H1 (cell line): Measurements from ENCODE around the gene FAAP100. TPM values are rescaled to one million over a fixed set of nuclear protein-coding genes. Genes with fewer than 3 reads are reported as not detected.

Experiments used
- CTCF ChIA-PET: fragments of 300-600 bp; sonication (Branson Sonifier 250); formaldehyde crosslinking; loops from one replicate; lab custom pipeline; 2021; ENCODE audit not compliant: partially characterized antibody; lab: Charles Lee
- POLR2A ChIA-PET: fragments of 300-600 bp; sonication (Branson Sonifier 250); formaldehyde crosslinking; loops from one replicate; lab custom pipeline; 2021; ENCODE audit warnings: inconsistent platforms; ENCODE audit not compliant: partially characterized antibody; lab: Charles Lee
- DNase-seq, 2 experiments: peaks; one replicate each; pipeline versions ENCODE4 v3.0.0 to v3.0.0-alpha.2; 2010 to 2022; ENCODE audit warnings: low spot score in 2 of 2, low read depth in 1 of 2, mixed read lengths in 1 of 2
- FAIRE-seq: peaks from 2 replicates; lab custom pipeline; 2011; peaks lifted over from hg19 to GRCh38; lab: Jason Lieb, UNC
- H2AFZ ChIP-seq: 2 replicates; pipeline ENCODE4 v1.8.1; 2012; ENCODE audit warnings: low read length, inconsistent platforms
- H2AK5ac ChIP-seq: 2 replicates; pipeline ENCODE4 v1.6.1; 2013; ENCODE audit warnings: low read depth, low read length
- H2BK120ac ChIP-seq: replicated peaks from 2 replicates; pipeline ENCODE3; 2013; ENCODE audit warnings: low read depth, low read length, inconsistent platforms
- H2BK12ac ChIP-seq: 2 replicates; pipeline ENCODE4 v1.6.1; 2013; ENCODE audit warnings: low read depth, low read length
- H2BK15ac ChIP-seq: 2 replicates; pipeline ENCODE4 v1.6.1; 2013; ENCODE audit warnings: low read length
- H2BK20ac ChIP-seq: 2 replicates; pipeline ENCODE4 v1.6.1; 2013; ENCODE audit warnings: low read length
- H2BK5ac ChIP-seq: 2 replicates; pipeline ENCODE4 v1.6.1; 2013; ENCODE audit warnings: low read depth, low read length
- H3K14ac ChIP-seq: 2 replicates; pipeline ENCODE4 v1.6.1; 2013; ENCODE audit warnings: inconsistent platforms; ENCODE audit not compliant: insufficient read length
- H3K18ac ChIP-seq: 2 replicates; pipeline ENCODE4 v1.6.1; 2013; ENCODE audit warnings: low read length; ENCODE audit errors: extremely low read depth
- H3K23ac ChIP-seq: 2 replicates; pipeline ENCODE4 v1.6.1; 2013; ENCODE audit warnings: inconsistent platforms; ENCODE audit not compliant: insufficient read length
- H3K23me2 ChIP-seq: 2 replicates; pipeline ENCODE4 v1.6.1; 2013; ENCODE audit warnings: low read depth, low read length
- H3K27ac ChIP-seq: 2 replicates; pipeline ENCODE4 v1.6.1; 2011; ENCODE audit warnings: low read depth, low read length, inconsistent platforms
- H3K27me3 ChIP-seq, 4 experiments: replicated peaks in 1 of 4; 1 replicate in 1 of 4; 2 replicates in 3 of 4; pipeline versions ENCODE4 v1.6.1 to v1.8.1; 2011 to 2013; ENCODE audit warnings: low read length in 3 of 4, mild to moderate bottlenecking in 3 of 4, inconsistent platforms in 2 of 4, mixed read lengths in 2 of 4, moderate library complexity in 1 of 4; ENCODE audit not compliant: control insufficient read depth in 3 of 4, insufficient read depth in 3 of 4; ENCODE audit errors: extremely low read depth in 1 of 4
- H3K36me3 ChIP-seq, 4 experiments: 2 replicates each; pipeline versions ENCODE4 v1.6.1 to v1.8.1; 2011 to 2013; ENCODE audit warnings: mild to moderate bottlenecking in 4 of 4, low read length in 3 of 4, moderate library complexity in 2 of 4, control low read depth in 1 of 4, inconsistent platforms in 1 of 4; ENCODE audit not compliant: insufficient read depth in 4 of 4, control insufficient read depth in 2 of 4
- H3K4ac ChIP-seq: replicated peaks from 2 replicates; pipeline ENCODE3; 2013; ENCODE audit warnings: low read length, low read depth, mixed read lengths, inconsistent platforms; ENCODE audit not compliant: insufficient read length
- H3K4me1 ChIP-seq, 4 experiments: replicated peaks in 1 of 4; 1 replicate in 1 of 4; 2 replicates in 3 of 4; pipeline versions ENCODE4 v1.6.1 to v1.8.1; 2011 to 2013; ENCODE audit warnings: low read length in 3 of 4, inconsistent platforms in 2 of 4, mixed read lengths in 1 of 4; ENCODE audit not compliant: insufficient read depth in 4 of 4, control insufficient read depth in 3 of 4
- H3K4me2 ChIP-seq, 2 experiments: 2 replicates each; pipeline versions ENCODE4 v1.6.1 to v1.8.1; 2011 to 2013; ENCODE audit warnings: low read depth in 2 of 2, low read length in 2 of 2, control low read depth in 1 of 2, inconsistent platforms in 1 of 2, mild to moderate bottlenecking in 1 of 2; ENCODE audit not compliant: insufficient read depth in 1 of 2
- H3K4me3 ChIP-seq, 4 experiments: fragments of 200-600, 300-600 bp in 1 of 4; sonication (generic), shearing (Covaris generic), sonication (Bioruptor Twin) in 1 of 4; 2 replicates each; pipeline versions ENCODE4 v1.5.1 to v1.8.1; 2011 to 2016; ENCODE audit warnings: low read length in 4 of 4, low read depth in 3 of 4, control low read depth in 2 of 4, inconsistent platforms in 2 of 4, mild to moderate bottlenecking in 2 of 4, mixed read lengths in 1 of 4, moderate library complexity in 1 of 4; ENCODE audit not compliant: insufficient read depth in 2 of 4; ENCODE audit errors: extremely low read depth in 1 of 4
- H3K56ac ChIP-seq: replicated peaks from 2 replicates; pipeline ENCODE3; 2013; ENCODE audit warnings: low read depth, mild to moderate bottlenecking, mixed read lengths, low read length, inconsistent platforms; ENCODE audit not compliant: insufficient read length
- H3K79me1 ChIP-seq: 2 replicates; pipeline ENCODE4 v1.6.1; 2013; ENCODE audit warnings: low read depth, low read length, control low read depth
- H3K79me2 ChIP-seq, 2 experiments: 2 replicates each; pipeline versions ENCODE4 v1.6.1 to v1.8.1; 2012 to 2013; ENCODE audit warnings: low read length in 2 of 2, mild to moderate bottlenecking in 2 of 2, inconsistent platforms in 1 of 2; ENCODE audit not compliant: insufficient read depth in 2 of 2, control insufficient read depth in 1 of 2
- H3K9ac ChIP-seq, 4 experiments: replicated peaks in 1 of 4; 1 replicate in 1 of 4; 2 replicates in 3 of 4; pipeline versions ENCODE4 v1.6.1 to v1.8.1; 2011 to 2013; ENCODE audit warnings: low read depth in 3 of 4, low read length in 3 of 4, control low read depth in 2 of 4, mild to moderate bottlenecking in 2 of 4, moderate library complexity in 2 of 4, inconsistent platforms in 1 of 4; ENCODE audit errors: extremely low read depth in 1 of 4
- H3K9me3 ChIP-seq, 2 experiments: 2 replicates each; pipeline versions ENCODE4 v1.6.1 to v1.8.1; 2012 to 2013; ENCODE audit warnings: mild to moderate bottlenecking in 2 of 2, moderate library complexity in 2 of 2, control low read depth in 1 of 2, inconsistent platforms in 1 of 2, low read depth in 1 of 2, low read length in 1 of 2, mixed read lengths in 1 of 2; ENCODE audit not compliant: insufficient read depth in 2 of 2
- H4K20me1 ChIP-seq, 2 experiments: replicated peaks in 1 of 2; 2 replicates each; pipeline versions ENCODE3 to v1.8.1; 2011 to 2013; ENCODE audit warnings: inconsistent platforms in 2 of 2, low read length in 2 of 2, mild to moderate bottlenecking in 1 of 2; ENCODE audit not compliant: insufficient read depth in 2 of 2, control insufficient read depth in 1 of 2
- H4K5ac ChIP-seq: 2 replicates; pipeline ENCODE4 v1.6.1; 2013; ENCODE audit warnings: low read length, low read depth, mixed read lengths, inconsistent platforms; ENCODE audit not compliant: insufficient read length
- H4K8ac ChIP-seq: 2 replicates; pipeline ENCODE4 v1.8.0; 2013; ENCODE audit warnings: mild to moderate bottlenecking, moderate library complexity, low read length, inconsistent platforms; ENCODE audit not compliant: insufficient read depth; ENCODE audit errors: extremely low read depth
- H4K91ac ChIP-seq: replicated peaks from 2 replicates; pipeline ENCODE3; 2013; ENCODE audit warnings: low read length, mixed read lengths, inconsistent platforms; ENCODE audit not compliant: insufficient read length
- ASH2L ChIP-seq: fragments of 200-600, 300-600 bp; sonication (generic); IDR thresholded peaks from one replicate; pipeline ENCODE4 v1.7.1; 2017; ENCODE audit warnings: low read length
- BRCA1 ChIP-seq: IDR thresholded peaks from 2 replicates; pipeline ENCODE4 v1.6.1; 2012; ENCODE audit warnings: low read depth, low read length, improper control_type of control experiment
- CTBP2 ChIP-seq: IDR thresholded peaks from 2 replicates; pipeline ENCODE4 v1.7.0; 2011; ENCODE audit warnings: borderline replicate concordance, mild to moderate bottlenecking, moderate library complexity, mixed read lengths, low read length; ENCODE audit not compliant: insufficient read depth, insufficient read length
- HDAC2 ChIP-seq, 2 experiments: fragments of 300-600 bp in 1 of 2; sonication (generic) in 1 of 2; IDR thresholded peaks; 2 replicates each; pipeline ENCODE4 v1.6.1; 2011 to 2012; ENCODE audit warnings: low read depth in 2 of 2, low read length in 2 of 2, mild to moderate bottlenecking in 2 of 2, moderate library complexity in 2 of 2, borderline replicate concordance in 1 of 2, inconsistent platforms in 1 of 2
- JUN ChIP-seq: IDR thresholded peaks from 2 replicates; pipeline ENCODE4 v1.6.1; 2011; ENCODE audit warnings: low read depth, mild to moderate bottlenecking, improper control_type of control experiment, low read length
- SIN3A ChIP-seq, 2 experiments: IDR thresholded peaks in 1 of 2; conservative IDR thresholded peaks in 1 of 2; 2 replicates each; pipeline ENCODE4 v1.6.1; 2011 to 2012; ENCODE audit warnings: low read length in 2 of 2, improper control_type of control experiment in 1 of 2, low read depth in 1 of 2, mild to moderate bottlenecking in 1 of 2
- SIX5 ChIP-seq: IDR thresholded peaks from 2 replicates; pipeline ENCODE4 v1.6.1; 2011; ENCODE audit warnings: mild to moderate bottlenecking, low read depth, low read length
- SP2 ChIP-seq: IDR thresholded peaks from 2 replicates; pipeline ENCODE4 v1.6.1; 2012; ENCODE audit warnings: mild to moderate bottlenecking, low read length, inconsistent platforms
- TAF1 ChIP-seq: IDR thresholded peaks from 2 replicates; pipeline ENCODE4 v1.6.1; 2011; ENCODE audit warnings: mild to moderate bottlenecking, low read depth, low read length
- WGBS, 2 experiments: shearing (Covaris generic) in 1 of 2; methylation state at CpG; one replicate each; pipeline versions ENCODE4 v1.1.6 to v1.1.7; 2013 to 2015; ENCODE audit warnings: low lambda C conversion rate in 2 of 2, mixed read lengths in 2 of 2, inconsistent platforms in 1 of 2, low coverage in 1 of 2, missing lambda C conversion rate in 1 of 2; ENCODE audit not compliant: insufficient replicate concordance in 2 of 2, insufficient coverage in 1 of 2, insufficient read length in 1 of 2; ENCODE audit errors: extremely low coverage in 1 of 2, missing lambda C conversion rate in 1 of 2; 5-methylcytosine and 5-hydroxymethylcytosine counted together
- polyA plus RNA-seq, 7 experiments: library from polyadenylated mRNA; depleted of rRNA in 3 of 7; stranded (reverse) in 5 of 7; unstranded in 2 of 7; fragments of >200 nt in 5 of 7; fragments of 200-250 nt in 2 of 7; gene quantifications; 1 replicate in 5 of 7; 2 replicates in 1 of 7; 4 replicates in 1 of 7; pipeline versions ENCODE4 v1.2.1 to v1.2.3, GENCODE V29; 2011 to 2013; ENCODE audit warnings: missing spikeins in 2 of 7, mixed read lengths in 2 of 7
- total RNA-seq: library from RNA; stranded (reverse); fragmentation: NEBNext Ultra II Directional; extraction: Animal tissue kit (Norgen Biotek cat#: 25700); gene quantifications from 2 replicates; pipeline ENCODE4 v1.2.1, GENCODE V29; 2021
- TF ChIP-seq, protein P1 (sequence below): IDR thresholded peaks from 2 replicates; pipeline ENCODE4 v1.6.1; 2012; ENCODE audit warnings: inconsistent platforms

Gene FAAP100
- total and polyA plus RNA-seq, 2 of the 8 experiments (the other 6 are each of a cell fraction or from before 2014, with no cell fraction given), result 23.2 to 41.8 TPM

DNA sequence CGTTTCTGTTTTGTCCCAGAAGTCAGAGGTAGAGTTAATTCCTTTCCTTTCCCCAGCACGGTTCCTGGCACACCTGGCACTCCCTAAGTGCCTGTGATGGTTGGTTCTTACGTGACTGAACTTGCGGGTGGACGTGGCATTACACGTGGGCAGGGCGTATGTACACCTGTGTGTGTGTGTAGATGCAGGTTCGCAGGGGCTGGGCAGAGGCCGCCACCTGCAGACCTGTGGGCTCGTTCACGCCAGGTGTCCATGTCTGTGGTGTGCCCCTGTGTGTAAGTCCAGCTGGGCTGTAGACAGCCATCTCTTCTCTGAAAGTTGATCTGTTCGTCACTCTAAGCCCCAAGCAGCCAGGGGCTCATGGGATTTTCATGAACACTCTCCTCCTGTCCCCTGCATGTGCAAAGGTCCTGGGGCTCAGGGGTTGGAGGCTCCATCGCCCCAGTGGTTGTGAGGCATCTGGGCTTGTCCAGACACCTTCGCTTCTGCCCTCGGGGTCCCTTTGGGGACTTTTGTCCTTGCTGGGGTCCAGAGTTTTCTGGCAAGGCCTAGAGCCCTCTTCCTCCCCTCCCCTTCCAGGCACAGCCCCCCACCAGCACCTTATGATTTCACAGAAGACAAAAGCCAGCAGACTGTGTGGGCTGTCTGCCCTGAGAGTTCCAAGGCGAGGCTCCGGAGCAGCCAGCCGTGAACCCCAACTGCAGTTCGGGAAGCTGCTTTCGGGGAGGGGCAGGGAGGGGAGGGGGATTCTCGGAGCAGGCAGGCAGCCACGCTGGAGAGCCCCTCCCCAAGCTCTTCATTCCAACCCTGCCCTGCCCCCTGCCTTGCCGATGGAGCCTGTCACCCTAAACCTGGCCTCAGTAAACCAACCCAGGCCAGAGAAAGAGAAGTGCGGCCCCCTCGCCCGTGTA lies 29.4 kb downstream of the FAAP100 start:
- peaks cover 0 to 40% (median 27%) of the 10 kb centered on the region in 4 experiments; a peak in 5 of 7 replicates for H3K27me3 ChIP-seq
- H3K14ac ChIP-seq, result no peak overlapping the region
- CTCF ChIA-PET, result interaction anchor here (0.6 to 2.5 kb wide), 29 partner anchors 10 to 401 kb away, joined by 3 to 13 read pairs (median 5); partner anchors contain the start of gene BAHCC1
- POLR2A ChIA-PET, result interaction anchor here (1.0 to 30.5 kb wide), 7 partner anchors 11 to 272 kb away, joined by 3 to 1004 read pairs (median 4); partner anchors contain the start of gene ACTG1
- peak overlapping the region; percentile 81 for H2BK15ac ChIP-seq
- H4K20me1 ChIP-seq, result peaks cover 2 to 6% of the 10 kb centered on the region in 2 experiments
- H4K5ac ChIP-seq, result no peak overlapping the region
- H3K4me2 ChIP-seq, result peak overlapping the region; percentile 24 to 43; a peak in 3 of 4 replicates
- H3K56ac ChIP-seq, result no peak overlapping the region
- peak overlapping the region; percentile 60 for H3K4ac ChIP-seq
- peak overlapping the region; percentile 96; the same call in 1 of the 2 replicates for H2AK5ac ChIP-seq
- no peak overlapping the region for H3K23ac ChIP-seq
- 0 out of 2 replicates have a peak overlapping the region, but pooled peaks have one; percentile 80 for H2BK20ac ChIP-seq
- H3K23me2 ChIP-seq, result peaks cover 14% of the 10 kb centered on the region; the same call in 1 of the 2 replicates
- no peak overlapping the region for H2BK120ac ChIP-seq
- no peak overlapping the region for H2BK5ac ChIP-seq
- H2BK12ac ChIP-seq, result 0 out of 2 replicates have a peak overlapping the region, but pooled peaks have one; percentile 90
- no peaks in the 10 kb centered on the region for H3K36me3 ChIP-seq
- DNase-seq (peak in 1 of 2 experiments; percentile 74), FAIRE-seq (no peak)
- H3K9ac ChIP-seq, result no peak overlapping the region
- no peak overlapping the region for H2AFZ ChIP-seq
- no peak overlapping the region for H3K27ac ChIP-seq
- no peak overlapping the region for H4K91ac ChIP-seq
- H3K79me1 ChIP-seq, result no peaks in the 10 kb centered on the region
- H3K18ac ChIP-seq, result no peak overlapping the region
- H4K8ac ChIP-seq, result no peak overlapping the region; the same call in 1 of the 2 replicates
- H3K79me2 ChIP-seq, result no peaks in the 10 kb centered on the region
- peaks cover 0 to 40% (median 23%) of the 10 kb centered on the region in 4 experiments; a peak in 6 of 7 replicates for H3K4me1 ChIP-seq
- peak overlapping the region in 1 of 4 experiments; percentile 18; a peak in 1 of 8 replicates for H3K4me3 ChIP-seq
- 71% methylated on average over 24 of the region's 26 CpGs; no CpG with 5 or more reads in 1 of the 2 experiments for WGBS, 2 experiments
- H3K9me3 ChIP-seq, result no peaks in the 10 kb centered on the region
- TF ChIP-seq ASH2L (peak; percentile 20), SP2 (no peak), HDAC2 (IDR thresholded peaks at IDR 0.05; ENCODE audit: borderline replicate concordance in 1 of 2, low read depth in 2 of 2, low read length in 2 of 2) (0 out of 4 replicates have a peak, but pooled peaks of 1 of the 2 experiments have one; percentile 53), SIX5 (no peak), SIN3A (conservative IDR thresholded peaks at IDR 0.05 in 1 of 2, IDR thresholded peaks at IDR 0.05 in 1 of 2; ENCODE audit: low read depth in 1 of 2, low read length in 2 of 2) (no peak; a peak in 1 of 4 replicates), BRCA1 (no peak), TAF1 (no peak), JUN (no peak), CTBP2 (no peak)
- TF ChIP-seq, protein P1, sequence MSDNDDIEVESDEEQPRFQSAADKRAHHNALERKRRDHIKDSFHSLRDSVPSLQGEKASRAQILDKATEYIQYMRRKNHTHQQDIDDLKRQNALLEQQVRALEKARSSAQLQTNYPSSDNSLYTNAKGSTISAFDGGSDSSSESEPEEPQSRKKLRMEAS, result no peak
